GM12875 (cell line): Measurements from ENCODE around the gene LTA4H.

Source experiments
- H3K4me3 ChIP-seq: one replicate; pipeline ENCODE4 v1.5.1; 2011; ENCODE audit warnings: low read depth, low read length, control low read depth
- TF ChIP-seq, protein P1 (sequence below): IDR thresholded peaks from 2 replicates; pipeline ENCODE4 v1.5.1; 2011; ENCODE audit warnings: low read depth, mild to moderate bottlenecking, control low read depth, inconsistent platforms, low read length, moderate library complexity, borderline replicate concordance; ENCODE audit not compliant: insufficient read depth

LTA4H gene

DNA sequence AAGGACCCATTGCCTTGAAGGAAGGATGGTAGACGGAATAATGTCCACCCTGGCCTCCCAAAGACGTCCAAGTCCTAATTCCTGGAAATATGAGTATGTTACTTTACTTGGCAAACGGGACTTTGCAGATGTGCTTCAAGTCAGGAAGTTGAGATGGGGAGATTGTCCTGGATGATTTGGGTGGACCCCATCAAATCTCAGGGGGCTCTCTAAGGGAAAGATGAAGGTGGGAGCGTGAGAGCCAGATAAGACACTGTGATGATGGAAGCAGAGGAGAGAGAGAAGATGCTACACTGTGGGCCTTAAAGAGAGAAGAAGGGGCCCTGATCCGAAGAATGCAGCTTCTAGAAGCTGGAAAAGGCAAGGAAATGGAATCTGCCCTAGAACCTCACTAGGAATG lies 29.6 kb upstream of the LTA4H start:
- H3K4me3 ChIP-seq = no peak overlapping the region
- TF ChIP-seq, protein P1, sequence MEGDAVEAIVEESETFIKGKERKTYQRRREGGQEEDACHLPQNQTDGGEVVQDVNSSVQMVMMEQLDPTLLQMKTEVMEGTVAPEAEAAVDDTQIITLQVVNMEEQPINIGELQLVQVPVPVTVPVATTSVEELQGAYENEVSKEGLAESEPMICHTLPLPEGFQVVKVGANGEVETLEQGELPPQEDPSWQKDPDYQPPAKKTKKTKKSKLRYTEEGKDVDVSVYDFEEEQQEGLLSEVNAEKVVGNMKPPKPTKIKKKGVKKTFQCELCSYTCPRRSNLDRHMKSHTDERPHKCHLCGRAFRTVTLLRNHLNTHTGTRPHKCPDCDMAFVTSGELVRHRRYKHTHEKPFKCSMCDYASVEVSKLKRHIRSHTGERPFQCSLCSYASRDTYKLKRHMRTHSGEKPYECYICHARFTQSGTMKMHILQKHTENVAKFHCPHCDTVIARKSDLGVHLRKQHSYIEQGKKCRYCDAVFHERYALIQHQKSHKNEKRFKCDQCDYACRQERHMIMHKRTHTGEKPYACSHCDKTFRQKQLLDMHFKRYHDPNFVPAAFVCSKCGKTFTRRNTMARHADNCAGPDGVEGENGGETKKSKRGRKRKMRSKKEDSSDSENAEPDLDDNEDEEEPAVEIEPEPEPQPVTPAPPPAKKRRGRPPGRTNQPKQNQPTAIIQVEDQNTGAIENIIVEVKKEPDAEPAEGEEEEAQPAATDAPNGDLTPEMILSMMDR = no peak

DNA sequence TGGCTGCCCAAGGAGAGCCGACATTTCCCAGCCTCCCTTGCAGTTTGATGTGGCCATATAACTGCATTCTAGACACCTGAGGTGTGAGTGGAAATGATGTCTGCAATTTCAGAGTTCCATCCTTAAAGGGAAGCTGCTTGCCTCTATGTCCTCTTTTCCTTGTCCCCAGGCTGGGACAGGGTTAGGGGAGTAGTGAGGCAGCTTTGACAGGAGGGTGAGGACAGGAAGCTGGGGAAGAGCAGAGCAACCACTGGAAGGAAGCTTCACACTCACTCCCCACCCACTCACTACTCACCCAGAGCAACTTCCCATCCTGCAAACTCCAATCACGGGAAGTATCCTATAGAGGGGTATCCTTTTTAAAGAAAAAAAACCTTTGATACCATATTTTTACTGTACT lies 28.9 kb upstream of the LTA4H start:
- TF ChIP-seq, protein P1 = no peak
- H3K4me3 ChIP-seq = no peak overlapping the region

DNA sequence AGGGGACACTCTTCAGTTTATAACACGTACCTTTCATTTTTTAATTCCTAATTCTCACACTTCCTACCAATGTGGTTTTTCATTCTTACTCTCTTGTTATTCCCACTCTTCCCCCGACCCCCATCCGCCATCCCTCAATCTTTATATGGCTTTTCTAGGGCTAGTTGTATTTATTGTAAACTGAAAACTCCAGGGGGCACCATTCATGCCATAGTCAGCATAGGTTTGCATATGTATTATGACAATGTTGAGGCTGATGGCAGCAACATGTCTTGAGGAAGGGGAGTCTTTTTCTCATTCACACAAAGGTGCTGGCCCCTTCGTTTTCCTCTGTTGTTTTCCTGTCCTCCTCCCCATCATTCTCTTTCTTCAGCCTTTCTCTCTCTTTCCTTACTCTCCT lies 27.7 kb upstream of the LTA4H start:
- TF ChIP-seq, protein P1 = no peak
- H3K4me3 ChIP-seq = no peak overlapping the region

DNA sequence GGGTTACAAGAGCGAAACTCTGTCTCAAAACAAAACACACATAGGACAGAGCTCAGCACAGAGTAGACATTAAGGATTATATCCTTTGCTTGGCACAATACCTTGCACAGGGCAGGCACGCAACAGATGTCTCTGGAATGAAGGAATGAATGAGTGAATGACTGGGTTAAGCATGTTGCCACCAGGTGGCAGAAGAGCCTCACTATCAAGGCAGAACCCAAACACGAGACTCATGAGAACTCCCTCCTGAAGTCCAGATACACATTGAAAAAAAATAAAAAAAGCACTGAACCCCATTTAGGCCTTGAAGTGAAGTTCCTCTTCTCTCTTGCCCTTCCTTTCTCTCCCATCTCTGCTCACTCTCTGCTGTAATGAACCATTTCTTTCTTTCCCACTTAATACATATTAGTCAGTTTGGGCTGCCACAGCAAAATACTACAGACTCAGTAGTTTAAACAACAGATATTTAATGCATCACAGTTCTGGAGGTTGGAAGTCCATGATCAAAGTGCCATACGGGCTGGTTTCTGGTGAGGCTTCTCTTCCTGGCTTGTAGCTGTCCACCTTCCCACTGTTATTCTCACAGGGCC lies 26.6 kb upstream of the LTA4H start:
- TF ChIP-seq, protein P1 = peak; percentile 68
- no peak overlapping the region for H3K4me3 ChIP-seq

DNA sequence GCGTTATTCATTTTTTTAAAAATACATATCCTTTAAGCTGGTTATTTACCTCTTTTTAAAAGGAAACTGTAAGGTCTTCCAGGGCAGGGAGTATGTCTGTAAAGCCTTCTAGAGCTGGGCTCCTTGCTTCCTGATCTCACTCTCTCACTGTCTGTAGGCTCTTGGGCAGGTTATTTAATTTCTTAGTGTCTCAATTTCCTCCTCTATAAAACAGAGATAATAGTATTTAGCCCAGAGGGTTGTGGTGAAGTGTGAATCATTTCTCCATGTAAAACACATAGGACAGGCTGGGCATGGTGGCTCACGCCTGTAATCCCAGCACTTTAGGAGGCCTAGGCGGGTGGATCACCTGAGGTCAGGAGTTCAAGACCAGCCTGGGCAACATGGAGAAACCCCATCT lies 25.9 kb upstream of the LTA4H start:
- TF ChIP-seq, protein P1 = no peak
- H3K4me3 ChIP-seq = no peak overlapping the region

DNA sequence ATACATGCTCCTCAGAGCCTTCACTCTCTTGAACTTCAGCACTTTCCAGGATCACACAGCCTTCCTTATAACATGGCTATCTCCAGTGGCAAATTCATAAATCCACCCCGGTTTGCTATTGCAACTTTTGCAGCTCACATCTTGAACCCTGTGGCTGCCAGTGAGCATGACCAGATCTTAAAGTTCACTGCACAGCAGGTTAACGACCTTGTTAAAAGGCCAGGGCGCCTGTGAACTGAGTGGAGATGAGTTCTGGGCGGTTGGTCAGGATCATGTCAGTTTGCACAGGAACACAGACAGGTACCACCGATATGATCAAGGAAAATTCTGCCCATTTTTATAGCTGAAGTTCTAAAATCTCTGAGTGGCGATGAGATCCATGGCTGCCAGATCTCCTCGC lies 24.7 kb upstream of the LTA4H start:
- TF ChIP-seq, protein P1 = no peak
- H3K4me3 ChIP-seq = no peak overlapping the region

DNA sequence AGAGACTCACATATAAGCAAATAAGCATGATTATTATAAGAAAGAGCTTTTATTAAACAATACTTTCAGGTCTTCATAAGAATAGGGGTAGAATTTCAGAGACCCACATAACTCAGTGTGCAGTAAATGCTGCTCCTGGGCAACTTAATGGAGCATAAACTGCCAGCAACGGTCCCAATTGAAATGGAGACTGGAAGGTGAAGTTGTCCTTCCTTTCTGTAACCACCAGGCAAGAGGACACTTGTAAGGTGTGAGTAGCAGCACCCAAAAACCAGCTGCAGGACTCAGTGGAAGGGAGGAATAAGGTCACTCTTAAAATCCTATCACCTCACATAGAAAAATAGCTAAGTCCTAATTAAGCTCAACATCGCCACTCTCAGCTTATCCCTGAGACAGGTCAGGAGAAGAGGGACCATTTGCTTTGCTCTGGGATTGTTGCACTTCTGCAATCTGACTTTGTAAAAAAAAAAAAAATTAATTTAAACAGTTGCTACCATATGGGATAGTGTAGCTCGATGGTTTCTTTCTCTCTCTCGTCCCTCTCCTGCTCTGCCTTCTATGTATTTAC lies 22.7 kb upstream of the LTA4H start:
- TF ChIP-seq, protein P1 = no peak
- no peak overlapping the region for H3K4me3 ChIP-seq
